DOHH2 (cell line): ENCODE results near the gene CDH12.

ENCODE experiments used
- CTCF ChIP-seq: fragments of 200-600 bp; sonication (generic); IDR thresholded peaks from one replicate; pipeline ENCODE4 v1.5.1; 2014; ENCODE audit warnings: antibody characterized with exemption, mild to moderate bottlenecking, low read depth, low read length; ENCODE audit not compliant: poor library complexity, severe bottlenecking
- EZH2phosphoT487 ChIP-seq: fragments of 200-600 bp; sonication (generic); IDR thresholded peaks from 2 replicates; pipeline ENCODE4 v1.6.1; 2017; ENCODE audit warnings: borderline replicate concordance, mild to moderate bottlenecking, antibody characterized with exemption, low read length, moderate library complexity, mixed read lengths

- TF ChIP-seq CTCF (no peak), EZH2phosphoT487 (no peak)
Observed at GRCh38 chr5:21806943-21807342, 1046.2 kb downstream of the CDH12 start.
